Measurements from ENCODE around the gene ORC6.

GRCh38 chr16:46701615-46702014 is 12.2 kb downstream of the ORC6 start:
- no peak for TF ChIP-seq POLR2AphosphoS5 (IDR thresholded peaks at IDR 0.05; ENCODE audit: low read depth, low read length)
- no peak for TF ChIP-seq TAF1 (IDR thresholded peaks at IDR 0.05; ENCODE audit: borderline replicate concordance, low read depth, low read length)
